Measurements from ENCODE around the gene PDCD7.

DNA sequence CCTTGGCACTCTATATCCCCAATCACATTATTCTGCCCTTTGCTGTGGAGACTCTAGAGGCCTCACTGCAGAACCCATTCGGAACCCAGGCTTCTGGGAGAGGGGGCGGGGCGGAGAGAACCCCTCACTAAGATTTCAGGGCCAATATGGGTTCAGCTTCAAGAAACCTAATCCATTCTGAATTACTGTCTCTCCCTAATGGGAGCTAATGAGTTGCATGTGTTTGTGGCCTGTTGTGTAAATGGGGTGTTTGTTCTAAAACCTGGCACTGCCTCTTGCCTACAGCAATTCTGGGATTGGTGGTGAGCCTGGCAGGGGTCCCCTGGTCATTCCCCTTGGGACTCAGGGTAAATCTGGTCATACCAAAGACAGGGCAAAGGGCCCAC is 65.2 kb downstream of the PDCD7 start:
- no peak for TF ChIP-seq CEBPB (IDR thresholded peaks at IDR 0.05; ENCODE audit: low read depth)
- no peak for TF ChIP-seq EZH2phosphoT487 (IDR thresholded peaks at IDR 0.05; ENCODE audit: borderline replicate concordance)
- TF ChIP-seq POLR2AphosphoS5 (IDR thresholded peaks at IDR 0.05; ENCODE audit: low read depth, low read length) = no peak
- TF ChIP-seq, protein P1, sequence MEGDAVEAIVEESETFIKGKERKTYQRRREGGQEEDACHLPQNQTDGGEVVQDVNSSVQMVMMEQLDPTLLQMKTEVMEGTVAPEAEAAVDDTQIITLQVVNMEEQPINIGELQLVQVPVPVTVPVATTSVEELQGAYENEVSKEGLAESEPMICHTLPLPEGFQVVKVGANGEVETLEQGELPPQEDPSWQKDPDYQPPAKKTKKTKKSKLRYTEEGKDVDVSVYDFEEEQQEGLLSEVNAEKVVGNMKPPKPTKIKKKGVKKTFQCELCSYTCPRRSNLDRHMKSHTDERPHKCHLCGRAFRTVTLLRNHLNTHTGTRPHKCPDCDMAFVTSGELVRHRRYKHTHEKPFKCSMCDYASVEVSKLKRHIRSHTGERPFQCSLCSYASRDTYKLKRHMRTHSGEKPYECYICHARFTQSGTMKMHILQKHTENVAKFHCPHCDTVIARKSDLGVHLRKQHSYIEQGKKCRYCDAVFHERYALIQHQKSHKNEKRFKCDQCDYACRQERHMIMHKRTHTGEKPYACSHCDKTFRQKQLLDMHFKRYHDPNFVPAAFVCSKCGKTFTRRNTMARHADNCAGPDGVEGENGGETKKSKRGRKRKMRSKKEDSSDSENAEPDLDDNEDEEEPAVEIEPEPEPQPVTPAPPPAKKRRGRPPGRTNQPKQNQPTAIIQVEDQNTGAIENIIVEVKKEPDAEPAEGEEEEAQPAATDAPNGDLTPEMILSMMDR (IDR thresholded peaks at IDR 0.05 in 2 of 3, conservative IDR thresholded peaks at IDR 0.05 in 1 of 3; ENCODE audit: borderline replicate concordance in 1 of 3, insufficient read depth in 1 of 3, low read depth in 2 of 3, low read length in 2 of 3) = no peak
